Left colon (tissue), 2 donors: ENCODE data around the gene FGR. TPM values are rescaled to one million over a fixed set of nuclear protein-coding genes. Genes with fewer than 3 reads are reported as not detected.

Experiments used
- ATAC-seq: fragments of 200-7000 bp; cut with Tn5 transposase; one replicate; pipeline ENCODE4 v1.9.1; 2020; ENCODE audit warnings: mild to moderate bottlenecking, moderate library complexity
- DNase-seq, 2 donors: peaks; one replicate each; pipeline ENCODE4 v3.0.0-alpha.2; 2020
- intact Hi-C, 2 donors: fragments of 100-400 bp; cut with DNase I in 1 of 2; cut with micrococcal nuclease in 1 of 2; formaldehyde crosslinking; loops; one replicate each; pipeline versions ENCODE4 v1.11.2 to v1.14.0; 2022; cut with DNase I, micrococcal nuclease
- total RNA-seq, 2 donors: library from RNA; stranded (reverse); fragmentation: NEBNext Ultra II Directional; extraction: Animal tissue kit (Norgen Biotek cat#: 25700); gene quantifications; one replicate each; pipeline ENCODE4 v1.2.1, GENCODE V29; 2021
- donor health status: DM: no; HTN: no; CAD: no.
- donor health status: DM: yes; HTN: yes; CAD: no.

The FGR gene
- total RNA-seq, 2 donors from 2014 or later: 1.6 to 2.2 TPM

- intact Hi-C loops: no loop called here
- ATAC-seq (no peak), DNase-seq (no peak)
Measured at GRCh38 chr1:27576806-27577227, 58.2 kb downstream of the FGR start.

GRCh38 chr1:27575840-27576331, 59.1 kb downstream of the FGR start:
- ATAC-seq (peak; percentile 60), DNase-seq (peak; percentile 70 to 73)
- intact Hi-C loops: no loop called here

GRCh38 chr1:27574871-27575831, 59.8 kb downstream of the FGR start:
- intact Hi-C loops: no loop called here
- ATAC-seq (peak; percentile 59), DNase-seq (peak; percentile 69 to 75)

- no peak for DNase-seq
- peak; percentile 26 for ATAC-seq
- intact Hi-C loops: no loop called here
Measured at GRCh38 chr1:27574001-27574781, 60.8 kb downstream of the FGR start.

GRCh38 chr1:27572679-27573426, 62.1 kb downstream of the FGR start:
- ATAC-seq (no peak), DNase-seq (no peak)
- intact Hi-C loops: no loop called here

GRCh38 chr1:27572019-27572678, 62.8 kb downstream of the FGR start:
- DNase-seq (no peak), ATAC-seq (no peak)
- intact Hi-C loops: no loop called here

GRCh38 chr1:27571439-27572018, 63.5 kb downstream of the FGR start:
- ATAC-seq (no peak), DNase-seq (no peak)
- intact Hi-C loops: no loop called here

- no peak for DNase-seq
- intact Hi-C loops: no loop called here
- no peak for ATAC-seq
Measured at GRCh38 chr1:27570784-27571183, 64.2 kb downstream of the FGR start.

GRCh38 chr1:27570356-27570755, 64.6 kb downstream of the FGR start:
- ATAC-seq (no peak), DNase-seq (no peak)
- intact Hi-C loops: no loop called here

GRCh38 chr1:27569506-27570291, 65.3 kb downstream of the FGR start:
- no peak for DNase-seq
- intact Hi-C loops: no loop called here
- no peak for ATAC-seq

GRCh38 chr1:27569088-27569460, 65.9 kb downstream of the FGR start:
- no peak for DNase-seq
- no peak for ATAC-seq
- intact Hi-C loops: no loop called here

GRCh38 chr1:27568300-27569087, 66.5 kb downstream of the FGR start:
- ATAC-seq (peak; percentile 83), DNase-seq (peak; percentile 97)
- intact Hi-C loops: no loop called here

GRCh38 chr1:27567971-27568299, 67.0 kb downstream of the FGR start:
- no peak for DNase-seq
- ATAC-seq: peak; percentile 7
- intact Hi-C loops: no loop called here

GRCh38 chr1:27567146-27567526, 67.8 kb downstream of the FGR start:
- no peak for ATAC-seq
- intact Hi-C loops: no loop called here

GRCh38 chr1:27566462-27567145, 68.4 kb downstream of the FGR start:
- ATAC-seq (no peak), DNase-seq (no peak)
- intact Hi-C loops: no loop called here

More at GRCh38 chr1:27567146-27567526, 67.8 kb downstream of the FGR start:
- no peak for DNase-seq
